LNCAP (cell line): ENCODE results near the gene MFSD8.

Source experiments
- TF ChIP-seq, protein P1 (sequence below): fragments of 450-650 bp; IDR thresholded peaks from 2 replicates; pipeline ENCODE4 v1.5.1; 2017; ENCODE audit warnings: mild to moderate bottlenecking

The MFSD8 gene, protein sequence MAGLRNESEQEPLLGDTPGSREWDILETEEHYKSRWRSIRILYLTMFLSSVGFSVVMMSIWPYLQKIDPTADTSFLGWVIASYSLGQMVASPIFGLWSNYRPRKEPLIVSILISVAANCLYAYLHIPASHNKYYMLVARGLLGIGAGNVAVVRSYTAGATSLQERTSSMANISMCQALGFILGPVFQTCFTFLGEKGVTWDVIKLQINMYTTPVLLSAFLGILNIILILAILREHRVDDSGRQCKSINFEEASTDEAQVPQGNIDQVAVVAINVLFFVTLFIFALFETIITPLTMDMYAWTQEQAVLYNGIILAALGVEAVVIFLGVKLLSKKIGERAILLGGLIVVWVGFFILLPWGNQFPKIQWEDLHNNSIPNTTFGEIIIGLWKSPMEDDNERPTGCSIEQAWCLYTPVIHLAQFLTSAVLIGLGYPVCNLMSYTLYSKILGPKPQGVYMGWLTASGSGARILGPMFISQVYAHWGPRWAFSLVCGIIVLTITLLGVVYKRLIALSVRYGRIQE

DNA sequence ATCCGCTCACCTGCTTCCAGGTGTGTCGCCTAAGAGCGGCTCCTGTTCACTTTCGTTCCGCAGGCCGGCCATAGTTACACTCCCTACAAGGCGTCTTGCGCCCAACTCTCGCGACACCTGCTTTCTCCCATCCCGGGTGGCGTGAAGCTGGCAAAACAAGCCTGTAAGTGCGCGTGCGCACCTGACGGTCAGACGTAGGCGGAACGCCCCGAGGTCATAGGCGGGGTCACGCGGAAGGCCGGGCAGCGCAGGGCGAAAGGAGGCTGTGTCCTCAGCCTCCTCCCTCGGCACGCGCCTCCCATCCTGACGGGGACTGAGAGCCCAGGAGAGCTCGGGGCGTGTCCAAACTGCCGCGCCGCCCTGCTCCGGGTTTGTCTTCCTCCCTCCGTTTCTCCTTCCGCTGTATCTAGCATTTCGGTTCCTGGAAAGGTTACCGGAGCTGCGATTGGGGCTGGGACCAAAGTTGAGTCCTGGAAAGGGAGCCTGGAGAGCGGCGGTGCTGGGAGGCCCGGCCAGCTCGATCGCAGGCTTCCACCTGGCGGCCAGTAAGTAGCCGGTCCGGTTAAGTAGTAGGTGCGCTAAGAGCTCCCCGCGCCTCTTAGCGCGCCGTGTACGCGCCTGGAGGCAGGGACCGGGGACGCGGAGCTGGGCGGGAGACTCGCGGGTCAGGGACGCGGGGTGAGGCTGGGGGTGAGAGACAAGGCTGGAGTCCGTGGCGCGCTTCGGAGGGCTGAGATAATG, at the start of gene MFSD8, which contains the start of gene ABHD18:
MFSD8 (minus strand) TSS at position 112 of the 741 bp plus-strand sequence; CDS start at position 72, 40 bp downstream.
ABHD18 (plus strand) TSS at position 345 of the 741 bp plus-strand sequence. CDS start 17,550 bp downstream, outside the sequence.
- TF ChIP-seq, protein P1, sequence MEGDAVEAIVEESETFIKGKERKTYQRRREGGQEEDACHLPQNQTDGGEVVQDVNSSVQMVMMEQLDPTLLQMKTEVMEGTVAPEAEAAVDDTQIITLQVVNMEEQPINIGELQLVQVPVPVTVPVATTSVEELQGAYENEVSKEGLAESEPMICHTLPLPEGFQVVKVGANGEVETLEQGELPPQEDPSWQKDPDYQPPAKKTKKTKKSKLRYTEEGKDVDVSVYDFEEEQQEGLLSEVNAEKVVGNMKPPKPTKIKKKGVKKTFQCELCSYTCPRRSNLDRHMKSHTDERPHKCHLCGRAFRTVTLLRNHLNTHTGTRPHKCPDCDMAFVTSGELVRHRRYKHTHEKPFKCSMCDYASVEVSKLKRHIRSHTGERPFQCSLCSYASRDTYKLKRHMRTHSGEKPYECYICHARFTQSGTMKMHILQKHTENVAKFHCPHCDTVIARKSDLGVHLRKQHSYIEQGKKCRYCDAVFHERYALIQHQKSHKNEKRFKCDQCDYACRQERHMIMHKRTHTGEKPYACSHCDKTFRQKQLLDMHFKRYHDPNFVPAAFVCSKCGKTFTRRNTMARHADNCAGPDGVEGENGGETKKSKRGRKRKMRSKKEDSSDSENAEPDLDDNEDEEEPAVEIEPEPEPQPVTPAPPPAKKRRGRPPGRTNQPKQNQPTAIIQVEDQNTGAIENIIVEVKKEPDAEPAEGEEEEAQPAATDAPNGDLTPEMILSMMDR, result peak; percentile 38; the same call in 1 of the 2 replicates

DNA sequence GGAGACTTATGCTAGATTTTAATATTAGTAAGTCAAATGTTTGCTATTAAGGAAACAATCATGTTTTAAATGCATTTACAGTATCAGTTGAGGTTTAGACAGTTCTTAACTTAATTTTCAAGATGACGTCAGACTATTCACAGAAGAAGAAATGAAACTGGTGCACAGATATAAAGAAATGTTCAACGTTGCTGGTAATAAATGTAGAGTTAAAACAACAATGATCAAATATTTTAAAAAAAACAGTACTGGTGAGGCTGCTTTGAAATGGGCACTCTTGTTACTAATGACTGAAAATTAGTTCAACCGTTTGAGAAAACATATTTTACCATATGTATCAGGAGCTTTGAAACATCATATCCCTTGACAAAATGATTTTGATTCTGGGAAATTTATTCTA, 44.5 kb upstream of the MFSD8 start:
- TF ChIP-seq, protein P1, result no peak

DNA sequence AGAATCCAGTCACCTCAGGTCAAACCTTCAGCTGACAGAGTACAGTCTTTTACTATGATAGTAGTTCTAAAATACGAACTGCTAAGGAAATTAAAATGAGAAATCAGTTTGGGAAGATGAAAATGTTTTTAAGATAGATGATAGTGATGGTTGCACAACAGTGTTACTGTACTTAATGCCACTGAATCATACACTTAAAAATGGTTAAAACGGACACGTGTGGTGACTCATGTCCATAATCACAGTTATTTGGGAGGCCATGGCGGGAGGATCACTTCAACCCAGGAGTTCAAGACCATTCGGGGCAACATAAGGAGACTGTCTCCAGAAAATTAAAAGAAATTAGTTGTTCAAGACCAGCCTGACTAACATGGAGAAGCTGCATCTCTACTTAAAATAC, 41.6 kb upstream of the MFSD8 start:
- TF ChIP-seq, protein P1, result no peak

DNA sequence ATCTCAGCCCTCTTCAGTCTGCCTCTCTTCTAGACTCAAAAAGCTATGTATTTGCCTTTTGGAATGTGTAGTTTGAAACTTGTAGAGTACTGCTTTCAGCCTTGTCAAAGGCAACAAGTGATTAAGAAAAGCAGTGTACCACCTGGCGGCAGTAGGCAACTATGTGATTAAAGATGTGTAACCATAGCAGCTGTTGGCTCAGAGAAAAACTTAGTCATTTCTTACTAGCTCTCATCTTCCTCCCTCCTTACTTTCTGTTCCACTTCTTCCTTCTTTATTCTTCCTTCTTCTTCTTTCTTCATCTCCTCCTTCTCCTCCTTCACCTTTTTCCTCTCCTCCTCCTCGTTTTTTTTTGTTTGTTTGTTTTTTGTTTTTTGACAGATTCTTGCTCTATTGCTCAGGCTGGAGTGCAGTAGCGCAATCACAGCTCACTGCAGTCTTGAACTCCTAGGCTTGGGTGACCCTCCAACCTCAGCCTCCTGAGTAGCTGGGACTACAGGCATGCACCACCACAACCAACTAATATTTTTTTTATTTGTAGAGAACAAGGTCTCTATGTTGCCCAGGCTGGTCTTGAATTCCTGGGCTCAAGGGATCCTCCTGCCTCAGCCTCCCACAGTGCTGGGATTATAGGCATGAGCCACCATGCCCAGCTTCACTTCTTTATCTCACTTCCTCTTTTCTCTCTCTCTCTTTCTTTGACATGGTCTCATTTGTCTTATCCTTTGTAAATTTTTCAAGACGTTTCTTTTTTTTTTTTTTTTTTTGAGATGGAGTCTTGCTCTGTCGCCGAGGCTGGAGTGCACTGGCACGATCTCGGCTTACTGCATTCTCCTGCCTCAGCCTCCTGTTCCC, 32.8 kb upstream of the MFSD8 start:
- TF ChIP-seq, protein P1, result no peak

DNA sequence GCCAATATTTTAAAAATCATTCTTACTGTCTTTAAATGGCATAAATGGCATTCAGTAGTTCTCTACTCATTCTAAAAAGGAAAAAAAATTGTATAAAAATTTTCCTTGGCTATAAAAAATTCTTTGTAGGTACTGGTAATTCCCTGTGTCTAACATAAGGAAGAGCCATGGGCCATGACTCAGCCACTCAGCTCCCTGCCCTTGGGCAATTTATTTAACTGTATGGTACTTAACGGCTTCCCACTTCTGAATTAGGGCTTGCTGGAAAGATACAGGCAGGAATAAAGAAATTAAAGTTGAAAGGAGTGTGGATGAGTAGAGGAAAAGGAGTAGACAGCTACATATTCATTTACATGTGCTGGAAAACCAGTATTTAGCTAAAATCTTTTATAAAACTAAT, 30.8 kb upstream of the MFSD8 start:
- TF ChIP-seq, protein P1, result no peak

DNA sequence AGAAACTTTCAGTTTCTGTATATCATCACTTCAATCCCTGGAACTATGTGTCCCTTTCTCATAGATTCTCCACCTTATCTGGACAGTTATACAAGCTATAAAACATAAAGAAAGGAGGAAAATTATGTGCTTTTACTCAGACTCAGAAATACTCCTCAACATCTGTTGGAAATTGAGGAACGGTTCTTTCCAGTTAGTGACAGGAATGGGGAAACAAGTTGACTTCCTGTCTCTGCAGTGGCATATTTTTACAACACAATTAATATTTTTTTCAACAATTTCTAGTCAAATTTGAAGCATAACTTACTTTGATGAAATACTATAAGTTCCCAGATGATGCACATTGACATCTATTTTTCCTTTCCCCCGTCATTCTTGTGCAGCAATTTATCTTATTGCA, 28.2 kb upstream of the MFSD8 start:
- TF ChIP-seq, protein P1, result no peak

DNA sequence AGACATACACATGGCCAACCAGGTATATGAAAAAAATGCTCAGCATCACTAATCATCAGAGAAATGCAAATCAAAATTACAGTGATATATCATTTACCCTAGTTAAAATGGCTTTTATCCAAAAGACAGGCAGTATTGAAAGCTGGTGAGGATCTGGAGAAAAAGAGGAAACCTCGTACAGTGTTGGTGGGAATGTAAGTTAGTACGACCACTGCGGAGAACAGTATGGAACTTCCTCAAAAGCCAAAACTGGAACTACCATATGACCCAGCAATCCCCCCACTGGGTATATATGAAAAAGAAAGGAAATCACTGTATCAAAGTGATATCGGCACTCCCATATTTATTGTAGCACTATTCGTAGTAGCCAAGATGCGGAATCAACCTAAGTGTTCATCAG, 23.7 kb upstream of the MFSD8 start:
- TF ChIP-seq, protein P1, result no peak
